ENCODE data around the gene GLYR1. TPM values are rescaled to one million over a fixed set of nuclear protein-coding genes. Genes with fewer than 3 reads are reported as not detected.

GLYR1 gene
- total and polyA plus RNA-seq, 2 donors (not counting 3 experiments of a cell fraction or from before 2014, with no cell fraction given), result 47.9 to 107 TPM

DNA sequence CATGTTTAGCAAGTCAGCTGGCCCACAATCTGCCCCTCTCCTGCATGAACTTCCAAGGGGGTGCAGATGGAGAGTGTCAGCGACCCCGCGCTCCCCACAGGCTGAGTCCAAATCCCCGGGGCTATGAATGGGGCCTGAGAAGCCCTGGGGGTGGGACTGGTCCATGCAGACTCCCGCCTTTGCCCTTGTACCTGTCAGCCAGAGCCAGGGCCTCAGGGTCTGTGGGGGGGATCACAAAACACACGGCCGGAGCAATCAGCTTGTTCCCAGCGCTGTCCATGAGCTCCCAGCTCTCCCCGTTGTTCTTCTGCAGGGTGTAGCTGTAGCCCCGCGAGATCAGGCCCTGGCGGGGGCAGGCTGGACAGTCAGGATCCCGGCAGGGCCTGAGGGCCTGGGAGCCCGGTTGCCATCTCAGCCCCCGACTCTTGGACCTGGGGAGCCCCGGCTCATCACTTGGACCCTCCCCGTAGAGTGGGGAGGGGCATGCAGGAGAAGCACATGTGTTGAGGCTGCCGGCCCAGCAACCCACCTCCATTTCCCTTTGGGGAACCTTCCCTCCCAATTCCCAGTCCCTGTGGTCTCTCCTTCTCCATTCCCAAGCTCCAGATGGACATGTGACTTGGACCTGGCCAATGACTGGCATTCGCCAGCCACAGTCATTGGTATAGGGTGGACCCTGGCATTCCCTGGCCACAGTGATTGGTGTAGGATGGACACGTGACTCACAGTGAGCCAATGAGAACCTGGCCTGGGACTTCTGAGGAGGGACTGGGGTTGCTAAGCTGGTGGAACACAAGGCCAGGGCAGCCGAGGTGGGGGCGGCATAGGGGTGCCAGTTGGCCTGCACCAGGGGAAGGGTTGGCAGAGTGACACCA is 47.4 kb upstream of the GLYR1 start:
- ChIA-PET CTCF (interaction anchor here (1.3 kb wide), 2 partner anchors 10 to 63 kb away, joined by 3 to 6 read pairs; partner anchors contain the start of gene SEC14L5), POLR2A (no interaction called here)
- Histone ChIP-seq H3K4me2 (ENCODE audit: insufficient read depth, low read length) (no peak overlapping the region), H2AFZ (ENCODE audit: low read depth, low read length) (no peak overlapping the region), H3K9me3 (replicated peaks; ENCODE audit: control insufficient read depth, insufficient read depth, low read length) (no peaks in the 10 kb centered on the region), H3K27me3 (ENCODE audit: control insufficient read depth in 2 of 2, insufficient read depth in 2 of 2, low read length in 2 of 2) (no peaks in the 10 kb centered on the region), H3K36me3 (ENCODE audit: control insufficient read depth in 2 of 2, extremely low read depth in 1 of 2, insufficient read depth in 2 of 2, low read length in 2 of 2) (no peaks in the 10 kb centered on the region), H3K79me2 (ENCODE audit: control insufficient read depth, insufficient read depth, low read length) (no peaks in the 10 kb centered on the region), H3K4me1 (ENCODE audit: control insufficient read depth, extremely low read depth, insufficient read depth, low read length) (no peaks in the 10 kb centered on the region), H3K9me1 (replicated peaks; ENCODE audit: control insufficient read depth, extremely low read depth, insufficient read depth, low read length) (no peaks in the 10 kb centered on the region), H4K20me1 (replicated peaks; ENCODE audit: control insufficient read depth, extremely low read depth, insufficient read depth, low read length) (no peaks in the 10 kb centered on the region), H3K4me3 (replicated peaks in 1 of 3; ENCODE audit: insufficient read depth in 1 of 3, low read depth in 1 of 3, low read length in 3 of 3) (no peak overlapping the region), H3K27ac (ENCODE audit: insufficient read depth, low read depth, low read length) (no peak overlapping the region), H3K9ac (replicated peaks; ENCODE audit: extremely low read depth, insufficient read depth, low read length) (no peak overlapping the region)
- BruUV-seq (replicated peaks), result no TSS peak
- dilution Hi-C loops (cut with MboI; ENCODE audit: extremely low pct_ligation_motif_present, low sequenced_read_pairs), result no loop called here
- no peak for TF ChIP-seq MYC (IDR thresholded peaks at IDR 0.05; ENCODE audit: low read depth, low read length)
- no peak for TF ChIP-seq EZH2 (IDR thresholded peaks at IDR 0.05; ENCODE audit: borderline replicate concordance, low read depth, low read length, severe bottlenecking)
- TF ChIP-seq, protein P1, sequence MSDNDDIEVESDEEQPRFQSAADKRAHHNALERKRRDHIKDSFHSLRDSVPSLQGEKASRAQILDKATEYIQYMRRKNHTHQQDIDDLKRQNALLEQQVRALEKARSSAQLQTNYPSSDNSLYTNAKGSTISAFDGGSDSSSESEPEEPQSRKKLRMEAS (IDR thresholded peaks at IDR 0.05; ENCODE audit: insufficient read depth, insufficient read length), result no peak
- TF ChIP-seq POLR2A (IDR thresholded peaks at IDR 0.05; ENCODE audit: low read depth, low read length), result no peak
- intact Hi-C loops (cut with micrococcal nuclease), result loop anchor here (10.0 kb wide), 1 partner anchor 60 kb away; the partner anchor contains the start of gene SEC14L5
- FAIRE-seq, result no peak
- no peak for DNase-seq (ENCODE audit: low read depth, low spot score)

DNA sequence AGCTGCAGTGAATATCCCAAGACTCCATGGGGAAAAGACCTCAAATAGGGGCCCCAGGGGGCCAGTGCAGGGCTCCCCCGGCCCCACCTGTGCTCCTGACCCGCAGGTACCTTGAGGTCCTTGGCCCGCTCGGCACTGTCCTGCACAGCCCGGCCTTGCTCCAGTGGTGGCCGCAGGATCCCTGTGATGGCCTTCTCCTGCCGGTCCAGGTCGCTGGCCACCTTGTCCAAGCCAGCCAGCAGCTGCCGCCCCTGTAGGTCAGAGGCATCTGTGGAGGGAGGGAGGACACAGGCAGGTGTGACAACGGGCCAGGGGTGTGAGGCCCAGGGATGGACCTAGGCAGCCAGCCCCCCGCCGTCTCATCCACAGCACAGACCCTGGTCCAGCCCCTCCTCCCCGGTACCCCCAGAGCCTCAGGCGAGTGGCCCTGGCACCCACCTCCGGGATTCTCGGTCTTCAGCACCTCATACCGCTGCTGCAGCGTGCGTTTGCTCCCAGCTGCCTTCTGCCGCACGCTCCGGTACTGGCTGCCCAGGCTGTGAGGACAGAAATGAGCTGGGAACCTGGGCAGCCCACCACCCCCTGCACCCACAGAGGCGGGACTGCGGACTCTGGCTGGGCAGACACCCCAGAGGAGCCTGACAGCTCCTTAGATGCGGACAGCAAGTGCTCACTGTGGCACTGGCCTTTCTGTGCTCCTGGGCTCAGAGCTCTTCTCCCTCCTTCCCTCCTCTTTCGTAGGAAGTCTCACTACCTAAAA is 46.2 kb upstream of the GLYR1 start:
- dilution Hi-C loops (cut with MboI; ENCODE audit: extremely low pct_ligation_motif_present, low sequenced_read_pairs) (no loop called here), intact Hi-C loops (cut with micrococcal nuclease) (loop anchor here (10.0 kb wide), 1 partner anchor 62 kb away; the partner anchor contains the start of gene SEC14L5)
- Histone ChIP-seq H3K9me3 (replicated peaks; ENCODE audit: control insufficient read depth, insufficient read depth, low read length) (no peaks in the 10 kb centered on the region), H2AFZ (ENCODE audit: low read depth, low read length) (no peak overlapping the region), H3K27ac (ENCODE audit: insufficient read depth, low read depth, low read length) (no peak overlapping the region), H3K27me3 (ENCODE audit: control insufficient read depth in 2 of 2, insufficient read depth in 2 of 2, low read length in 2 of 2) (no peaks in the 10 kb centered on the region), H3K4me1 (ENCODE audit: control insufficient read depth, extremely low read depth, insufficient read depth, low read length) (no peaks in the 10 kb centered on the region), H3K4me3 (replicated peaks in 1 of 3; ENCODE audit: insufficient read depth in 1 of 3, low read depth in 1 of 3, low read length in 3 of 3) (no peak overlapping the region), H3K9me1 (replicated peaks; ENCODE audit: control insufficient read depth, extremely low read depth, insufficient read depth, low read length) (no peaks in the 10 kb centered on the region), H4K20me1 (replicated peaks; ENCODE audit: control insufficient read depth, extremely low read depth, insufficient read depth, low read length) (no peaks in the 10 kb centered on the region), H3K4me2 (ENCODE audit: insufficient read depth, low read length) (no peak overlapping the region), H3K9ac (replicated peaks; ENCODE audit: extremely low read depth, insufficient read depth, low read length) (no peak overlapping the region), H3K79me2 (ENCODE audit: control insufficient read depth, insufficient read depth, low read length) (no peaks in the 10 kb centered on the region), H3K36me3 (ENCODE audit: control insufficient read depth in 2 of 2, extremely low read depth in 1 of 2, insufficient read depth in 2 of 2, low read length in 2 of 2) (no peaks in the 10 kb centered on the region)
- DNase-seq (ENCODE audit: low read depth, low spot score), result no peak
- ChIA-PET POLR2A (no interaction called here), CTCF (interaction anchor here (0.6 to 1.3 kb wide), 3 partner anchors 9 to 64 kb away, joined by 3 to 6 read pairs (median 3); partner anchors contain the start of gene SEC14L5)
- TF ChIP-seq, protein P1 (IDR thresholded peaks at IDR 0.05; ENCODE audit: insufficient read depth, insufficient read length), result no peak
- TF ChIP-seq POLR2A (IDR thresholded peaks at IDR 0.05; ENCODE audit: low read depth, low read length), result no peak
- no peak for TF ChIP-seq GATA2 (IDR thresholded peaks at IDR 0.05; ENCODE audit: insufficient read depth, insufficient read length, low read depth, low read length)
- TF ChIP-seq JUN (IDR thresholded peaks at IDR 0.05; ENCODE audit: borderline replicate concordance, insufficient read depth, insufficient read length, low read depth), result no peak
- no peak for TF ChIP-seq MYC (IDR thresholded peaks at IDR 0.05; ENCODE audit: low read depth, low read length)
- TF ChIP-seq EZH2 (IDR thresholded peaks at IDR 0.05; ENCODE audit: borderline replicate concordance, low read depth, low read length, severe bottlenecking), result no peak
- no peak for TF ChIP-seq POLR2AphosphoS5 (IDR thresholded peaks at IDR 0.05; ENCODE audit: insufficient read depth, low read depth, low read length)
- TF ChIP-seq, protein P2, sequence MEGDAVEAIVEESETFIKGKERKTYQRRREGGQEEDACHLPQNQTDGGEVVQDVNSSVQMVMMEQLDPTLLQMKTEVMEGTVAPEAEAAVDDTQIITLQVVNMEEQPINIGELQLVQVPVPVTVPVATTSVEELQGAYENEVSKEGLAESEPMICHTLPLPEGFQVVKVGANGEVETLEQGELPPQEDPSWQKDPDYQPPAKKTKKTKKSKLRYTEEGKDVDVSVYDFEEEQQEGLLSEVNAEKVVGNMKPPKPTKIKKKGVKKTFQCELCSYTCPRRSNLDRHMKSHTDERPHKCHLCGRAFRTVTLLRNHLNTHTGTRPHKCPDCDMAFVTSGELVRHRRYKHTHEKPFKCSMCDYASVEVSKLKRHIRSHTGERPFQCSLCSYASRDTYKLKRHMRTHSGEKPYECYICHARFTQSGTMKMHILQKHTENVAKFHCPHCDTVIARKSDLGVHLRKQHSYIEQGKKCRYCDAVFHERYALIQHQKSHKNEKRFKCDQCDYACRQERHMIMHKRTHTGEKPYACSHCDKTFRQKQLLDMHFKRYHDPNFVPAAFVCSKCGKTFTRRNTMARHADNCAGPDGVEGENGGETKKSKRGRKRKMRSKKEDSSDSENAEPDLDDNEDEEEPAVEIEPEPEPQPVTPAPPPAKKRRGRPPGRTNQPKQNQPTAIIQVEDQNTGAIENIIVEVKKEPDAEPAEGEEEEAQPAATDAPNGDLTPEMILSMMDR (IDR thresholded peaks at IDR 0.05; ENCODE audit: extremely low read depth in 1 of 2, insufficient read depth in 1 of 2, low read depth in 1 of 2, low read length in 2 of 2), result no peak
- no peak for TF ChIP-seq FOS (IDR thresholded peaks at IDR 0.05; ENCODE audit: borderline replicate concordance, insufficient read depth, low read length)
- no peak for FAIRE-seq
- no TSS peak for BruUV-seq (replicated peaks)

Measured in endothelial cell of umbilical vein (primary cell).